ENCODE results near the gene RPH3AL. TPM values are rescaled to one million over a fixed set of nuclear protein-coding genes. Genes with fewer than 3 reads are reported as not detected.

Gene RPH3AL
- total and polyA plus RNA-seq, 2 of the 8 experiments (the other 6 are each of a cell fraction or from before 2014, with no cell fraction given): 5.6 to 5.8 TPM

GRCh38 chr17:179066-179432 is 173.6 kb downstream of the RPH3AL start:
- H4K5ac ChIP-seq (ENCODE audit: insufficient read length, low read depth, low read length): no peak overlapping the region
- no peak overlapping the region for H4K91ac ChIP-seq (replicated peaks; ENCODE audit: insufficient read length, low read length)
- 75% methylated on average over 4 of the region's 5 CpGs; no CpG with 5 or more reads in 1 of the 2 experiments for WGBS, 2 experiments (ENCODE audit: extremely low coverage in 1 of 2, insufficient coverage in 1 of 2, insufficient read length in 1 of 2, insufficient replicate concordance in 2 of 2, low coverage in 1 of 2, low lambda C conversion rate in 2 of 2, missing lambda C conversion rate in 1 of 2)
- H3K18ac ChIP-seq (ENCODE audit: extremely low read depth, low read length): no peak overlapping the region
- no peak overlapping the region for H2BK20ac ChIP-seq (ENCODE audit: low read length)
- H3K36me3 ChIP-seq (ENCODE audit: control insufficient read depth in 2 of 4, insufficient read depth in 4 of 4, low read length in 3 of 4): no peaks in the 10 kb centered on the region
- H3K4me2 ChIP-seq (ENCODE audit: insufficient read depth in 1 of 2, low read depth in 2 of 2, low read length in 2 of 2): no peak overlapping the region
- no peak overlapping the region for H3K56ac ChIP-seq (replicated peaks; ENCODE audit: insufficient read length, low read depth, low read length)
- no peaks in the 10 kb centered on the region for H3K79me2 ChIP-seq (ENCODE audit: control insufficient read depth in 1 of 2, insufficient read depth in 2 of 2, low read length in 2 of 2)
- H2AK5ac ChIP-seq (ENCODE audit: low read depth, low read length): no peak overlapping the region
- no peak overlapping the region for H2BK120ac ChIP-seq (replicated peaks; ENCODE audit: low read depth, low read length)
- peaks cover 0 to 14% (median 9%) of the 10 kb centered on the region in 4 experiments; a peak in 6 of 7 replicates for H3K4me1 ChIP-seq (replicated peaks in 1 of 4; ENCODE audit: control insufficient read depth in 3 of 4, insufficient read depth in 4 of 4, low read length in 3 of 4)
- peaks cover 19 to 56% (median 40%) of the 10 kb centered on the region in 4 experiments for H3K27me3 ChIP-seq (replicated peaks in 1 of 4; ENCODE audit: control insufficient read depth in 3 of 4, extremely low read depth in 1 of 4, insufficient read depth in 3 of 4, low read length in 3 of 4)
- H3K23me2 ChIP-seq (ENCODE audit: low read depth, low read length): peaks cover 9% of the 10 kb centered on the region; the same call in 1 of the 2 replicates
- no peak overlapping the region for H2AFZ ChIP-seq (ENCODE audit: low read length)
- H3K27ac ChIP-seq (ENCODE audit: low read depth, low read length): no peak overlapping the region
- no peaks in the 10 kb centered on the region for H4K20me1 ChIP-seq (replicated peaks in 1 of 2; ENCODE audit: control insufficient read depth in 1 of 2, insufficient read depth in 2 of 2, low read length in 2 of 2)
- H3K4me3 ChIP-seq (ENCODE audit: extremely low read depth in 1 of 4, insufficient read depth in 2 of 4, low read depth in 3 of 4, low read length in 4 of 4): no peak overlapping the region
- H3K9me3 ChIP-seq (ENCODE audit: insufficient read depth in 2 of 2, low read depth in 1 of 2, low read length in 1 of 2): no peaks in the 10 kb centered on the region
- H3K23ac ChIP-seq (ENCODE audit: insufficient read length): no peak overlapping the region
- peaks cover under 1% of the 10 kb centered on the region; the same call in 1 of the 2 replicates for H3K79me1 ChIP-seq (ENCODE audit: low read depth, low read length)
- H3K14ac ChIP-seq (ENCODE audit: insufficient read length): no peak overlapping the region
- no peak overlapping the region for H2BK5ac ChIP-seq (ENCODE audit: low read depth, low read length)
- DNase-seq (ENCODE audit: low read depth in 1 of 2, low spot score in 2 of 2): no peak
- FAIRE-seq: no peak
- no peak overlapping the region for H3K9ac ChIP-seq (replicated peaks in 1 of 4; ENCODE audit: extremely low read depth in 1 of 4, low read depth in 3 of 4, low read length in 3 of 4)
- no peak for TF ChIP-seq NANOG (IDR thresholded peaks at IDR 0.05; ENCODE audit: insufficient read depth, low read depth, low read length, poor library complexity, severe bottlenecking)
- TF ChIP-seq CBX8 (IDR thresholded peaks at IDR 0.05; ENCODE audit: borderline replicate concordance, low read depth, low read length): no peak
- no peak for TF ChIP-seq MAFK (IDR thresholded peaks at IDR 0.05; ENCODE audit: low read depth, low read length)
- no peak for TF ChIP-seq SRF (IDR thresholded peaks at IDR 0.05; ENCODE audit: low read depth, low read length)
- TF ChIP-seq CTBP2 (IDR thresholded peaks at IDR 0.05; ENCODE audit: borderline replicate concordance, insufficient read depth, insufficient read length, low read length): no peak
- no peak for TF ChIP-seq BRCA1 (IDR thresholded peaks at IDR 0.05; ENCODE audit: low read depth, low read length)
- no peak for TF ChIP-seq GTF2F1 (IDR thresholded peaks at IDR 0.05; ENCODE audit: borderline replicate concordance, low read depth, low read length)
- no peak overlapping the region for H2BK15ac ChIP-seq (ENCODE audit: low read length)
- H3K4ac ChIP-seq (replicated peaks; ENCODE audit: insufficient read length, low read depth, low read length): no peak overlapping the region
- POLR2A ChIA-PET (ENCODE audit: partially characterized antibody): interaction anchor here (0.7 to 1.4 kb wide), 2 partner anchors 127 to 129 kb away, joined by 4 to 5 read pairs; no protein-coding TSS in a partner anchor
- CTCF ChIA-PET (ENCODE audit: partially characterized antibody): interaction anchor here (0.9 kb wide), 1 partner anchor 14 kb away, joined by 3 read pairs; no protein-coding TSS in a partner anchor
- H4K8ac ChIP-seq (ENCODE audit: extremely low read depth, insufficient read depth, low read length): no peak overlapping the region
- no peak overlapping the region for H2BK12ac ChIP-seq (ENCODE audit: low read depth, low read length)

All from H1 (cell line).